Activated CD8-positive, alpha-beta memory T cell treated with anti-CD3 and anti-CD28 coated beads, Interleukin-2, amount 50 U/mL, for 24 hours (primary cell): Measurements from ENCODE around the gene TBC1D16.

Experiments
- DNase-seq: peaks from one replicate; pipeline ENCODE4 v3.0.0-alpha.2; 2020; ENCODE audit errors: extremely low read depth

Gene TBC1D16

GRCh38 chr17:79950751-79951150 is 84.9 kb downstream of the TBC1D16 start:
- no peak for DNase-seq

GRCh38 chr17:79950306-79950705 is 85.4 kb downstream of the TBC1D16 start:
- no peak for DNase-seq

- no peak for DNase-seq
Measured at GRCh38 chr17:79949656-79950209, 85.9 kb downstream of the TBC1D16 start.

GRCh38 chr17:79948945-79949655 is 86.6 kb downstream of the TBC1D16 start:
- DNase-seq = no peak

- DNase-seq = no peak
Measured at GRCh38 chr17:79948406-79948944, 87.2 kb downstream of the TBC1D16 start.

- DNase-seq = no peak
Measured at GRCh38 chr17:79947351-79948031, 88.2 kb downstream of the TBC1D16 start.

GRCh38 chr17:79946352-79947231 is 89.1 kb downstream of the TBC1D16 start:
- no peak for DNase-seq

- DNase-seq = no peak
Measured at GRCh38 chr17:79945591-79946255, 89.9 kb downstream of the TBC1D16 start.

- DNase-seq = no peak
Measured at GRCh38 chr17:79944821-79945391, 90.8 kb downstream of the TBC1D16 start.

GRCh38 chr17:79944251-79944812 is 91.3 kb downstream of the TBC1D16 start:
- no peak for DNase-seq

- no peak for DNase-seq
Measured at GRCh38 chr17:79943347-79944241, 92.1 kb downstream of the TBC1D16 start.

GRCh38 chr17:79942591-79943346 is 92.9 kb downstream of the TBC1D16 start:
- no peak for DNase-seq

- no peak for DNase-seq
Measured at GRCh38 chr17:79942011-79942405, 93.7 kb downstream of the TBC1D16 start.

- DNase-seq = no peak
Measured at GRCh38 chr17:79941088-79942010, 94.3 kb downstream of the TBC1D16 start.

GRCh38 chr17:79940459-79941087 is 95.1 kb downstream of the TBC1D16 start:
- DNase-seq = no peak

GRCh38 chr17:79939755-79940458 is 95.8 kb downstream of the TBC1D16 start:
- DNase-seq = no peak

GRCh38 chr17:79939094-79939435 is 96.6 kb downstream of the TBC1D16 start:
- DNase-seq = no peak
